Esophagus squamous epithelium (tissue), 5 donors: ENCODE measurements around the gene TMEM132E. TPM values are rescaled to one million over a fixed set of nuclear protein-coding genes. Genes with fewer than 3 reads are reported as not detected.

Experiments
- DNase-seq: peaks from one replicate; lab custom pipeline; 2025; lab: John Stamatoyannopoulos, UW
- H3K27ac ChIP-seq, 4 donors: fragments of 200-600 bp; sonication (generic); one replicate each; pipeline ENCODE4 v1.5.1; 2016 to 2019; ENCODE audit warnings: mild to moderate bottlenecking in 1 of 4
- H3K27me3 ChIP-seq, 4 donors: fragments of 200-600 bp; sonication (generic); 1 replicate in 3 of 4; 2 replicates in 1 of 4; pipeline versions ENCODE4 v1.5.1 to v1.6.0; 2017 to 2021; ENCODE audit warnings: antibody characterized with exemption in 1 of 4
- H3K36me3 ChIP-seq, 3 donors: fragments of 200-600 bp; sonication (generic); one replicate each; pipeline ENCODE4 v1.5.1; 2016 to 2019
- H3K4me1 ChIP-seq, 3 donors: fragments of 200-600 bp; sonication (generic); one replicate each; pipeline ENCODE4 v1.5.1; 2017 to 2019
- H3K4me3 ChIP-seq, 4 donors: fragments of 200-600 bp; sonication (generic); 1 replicate in 3 of 4; 2 replicates in 1 of 4; pipeline ENCODE4 v1.5.1; 2016 to 2019; ENCODE audit warnings: mild to moderate bottlenecking in 2 of 4, moderate library complexity in 1 of 4
- H3K9me3 ChIP-seq, 3 donors: fragments of 200-600 bp; sonication (generic); one replicate each; pipeline ENCODE4 v1.5.1; 2016 to 2019
- POLR2A ChIP-seq, 4 donors: fragments of 450-650 bp; IDR thresholded peaks; one replicate each; pipeline ENCODE4 v1.6.1; 2017; ENCODE audit warnings: antibody characterized with exemption in 4 of 4, mild to moderate bottlenecking in 4 of 4, moderate library complexity in 3 of 4
- WGBS, 2 donors: methylation state at CpG; one replicate each; pipeline ENCODE4 v1.1.5; 2018; 5-methylcytosine and 5-hydroxymethylcytosine counted together
- intact Hi-C: fragments of 100-400 bp; cut with DNase I; formaldehyde crosslinking; loops from one replicate; pipeline ENCODE4 v1.15.0; 2022
- total RNA-seq, 4 donors: library from RNA; depleted of rRNA; stranded (reverse); fragments of >200 nt; gene quantifications; one replicate each; pipeline ENCODE4 v1.1.0, GENCODE V29; 2016
- TF ChIP-seq, protein P1 (sequence below), 6 experiments: fragments of 450-650 bp in 4 of 6; fragments of 200-600 bp in 2 of 6; sonication (generic) in 2 of 6; IDR thresholded peaks; one replicate each; pipeline ENCODE4 v1.5.1; 2016 to 2019; ENCODE audit warnings: antibody characterized with exemption in 6 of 6, mild to moderate bottlenecking in 4 of 6, moderate library complexity in 4 of 6
- donor health status: DM: yes; HTN: yes; CAD: no.

TMEM132E gene
- total RNA-seq, 4 donors from 2014 or later, result 0.19 TPM; not detected in 3

DNA sequence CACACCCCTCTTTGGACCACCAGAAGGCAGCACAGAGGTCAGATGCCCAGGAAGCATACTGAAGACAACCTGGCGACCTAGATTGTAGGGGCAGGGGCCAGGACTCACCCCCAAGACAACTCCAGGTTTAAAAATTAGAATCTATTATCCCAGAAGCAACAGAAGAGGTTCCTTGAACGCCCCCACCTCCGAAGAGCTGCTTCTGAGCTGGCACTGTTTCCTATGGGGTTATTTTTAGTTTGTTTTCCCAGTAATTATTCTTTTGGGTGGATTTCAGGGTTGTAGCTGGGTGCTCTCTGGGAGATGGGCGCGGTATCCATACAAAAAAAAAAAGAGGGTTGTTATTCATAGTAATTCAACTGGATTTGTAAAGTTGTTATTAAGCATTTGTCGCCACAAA lies 10.4 kb upstream of the TMEM132E start:
- H3K9me3 ChIP-seq, result no peaks in the 10 kb centered on the region
- DNase-seq, result no peak
- H3K36me3 ChIP-seq, result no peaks in the 10 kb centered on the region
- no peak overlapping the region for H3K4me3 ChIP-seq
- H3K27me3 ChIP-seq, result peaks cover 0 to 88% (median 0%) of the 10 kb centered on the region in 4 donors
- H3K4me1 ChIP-seq, result no peaks in the 10 kb centered on the region
- intact Hi-C loops, result no loop called here
- no peak for TF ChIP-seq POLR2A (IDR thresholded peaks at IDR 0.05)
- TF ChIP-seq, protein P1, sequence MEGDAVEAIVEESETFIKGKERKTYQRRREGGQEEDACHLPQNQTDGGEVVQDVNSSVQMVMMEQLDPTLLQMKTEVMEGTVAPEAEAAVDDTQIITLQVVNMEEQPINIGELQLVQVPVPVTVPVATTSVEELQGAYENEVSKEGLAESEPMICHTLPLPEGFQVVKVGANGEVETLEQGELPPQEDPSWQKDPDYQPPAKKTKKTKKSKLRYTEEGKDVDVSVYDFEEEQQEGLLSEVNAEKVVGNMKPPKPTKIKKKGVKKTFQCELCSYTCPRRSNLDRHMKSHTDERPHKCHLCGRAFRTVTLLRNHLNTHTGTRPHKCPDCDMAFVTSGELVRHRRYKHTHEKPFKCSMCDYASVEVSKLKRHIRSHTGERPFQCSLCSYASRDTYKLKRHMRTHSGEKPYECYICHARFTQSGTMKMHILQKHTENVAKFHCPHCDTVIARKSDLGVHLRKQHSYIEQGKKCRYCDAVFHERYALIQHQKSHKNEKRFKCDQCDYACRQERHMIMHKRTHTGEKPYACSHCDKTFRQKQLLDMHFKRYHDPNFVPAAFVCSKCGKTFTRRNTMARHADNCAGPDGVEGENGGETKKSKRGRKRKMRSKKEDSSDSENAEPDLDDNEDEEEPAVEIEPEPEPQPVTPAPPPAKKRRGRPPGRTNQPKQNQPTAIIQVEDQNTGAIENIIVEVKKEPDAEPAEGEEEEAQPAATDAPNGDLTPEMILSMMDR (IDR thresholded peaks at IDR 0.05), result no peak
- 60% methylated on average over 6 of the region's 6 CpGs for WGBS, 2 donors
- H3K27ac ChIP-seq, result no peak overlapping the region

DNA sequence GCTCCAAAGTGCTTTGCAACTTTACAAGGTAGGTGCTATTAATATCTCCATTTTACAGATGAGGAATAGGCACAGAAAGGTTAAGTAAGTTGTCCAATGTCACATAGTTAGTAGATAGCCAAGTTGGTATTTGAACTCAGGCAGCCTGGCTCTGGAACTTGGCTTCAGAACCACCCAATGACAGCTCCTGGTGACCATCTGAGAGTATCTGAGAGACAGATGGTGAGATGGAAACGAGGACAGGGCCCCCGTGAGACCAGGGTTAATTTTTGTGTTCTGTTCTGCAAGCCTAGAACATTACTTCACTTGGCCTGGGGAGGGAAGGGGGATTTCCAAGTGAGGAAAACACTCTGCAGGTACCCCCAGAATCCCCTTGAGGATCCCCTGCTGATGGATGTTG lies 9.8 kb upstream of the TMEM132E start:
- H3K27me3 ChIP-seq, result peaks cover 0 to 88% (median 0%) of the 10 kb centered on the region in 4 donors
- no peak overlapping the region for H3K4me3 ChIP-seq
- DNase-seq, result no peak
- no peak overlapping the region for H3K27ac ChIP-seq
- no peaks in the 10 kb centered on the region for H3K4me1 ChIP-seq
- no peaks in the 10 kb centered on the region for H3K36me3 ChIP-seq
- no peak for TF ChIP-seq POLR2A (IDR thresholded peaks at IDR 0.05)
- TF ChIP-seq, protein P1 (IDR thresholded peaks at IDR 0.05), result no peak
- no peaks in the 10 kb centered on the region for H3K9me3 ChIP-seq
- intact Hi-C loops, result no loop called here
- 52% methylated on average over 2 of the region's 2 CpGs; no CpG with 5 or more reads in 1 of the 2 donors for WGBS, 2 donors

DNA sequence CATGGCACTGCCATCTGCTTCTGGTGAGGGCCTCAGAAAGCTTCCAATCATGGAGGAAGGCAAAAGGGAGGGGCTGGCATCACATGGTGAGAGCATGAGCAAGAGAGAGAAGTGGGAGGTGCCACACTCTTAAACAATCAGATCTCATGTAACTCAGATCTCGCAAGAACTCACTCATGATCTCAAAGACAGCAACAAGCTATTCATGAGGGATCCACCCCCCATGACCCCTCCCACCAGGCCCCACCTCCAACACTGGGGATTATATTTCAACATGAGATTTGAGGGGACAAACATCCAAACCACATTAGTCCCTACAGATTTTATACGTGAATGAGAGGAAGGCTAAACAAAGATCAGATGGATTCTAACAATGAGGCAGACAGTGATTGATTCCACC lies 8.9 kb upstream of the TMEM132E start:
- peaks cover 0 to 88% (median 0%) of the 10 kb centered on the region in 4 donors for H3K27me3 ChIP-seq
- H3K4me3 ChIP-seq, result no peak overlapping the region
- no peaks in the 10 kb centered on the region for H3K4me1 ChIP-seq
- 17 to 24% methylated on average over 2 of the region's 2 CpGs for WGBS, 2 donors
- intact Hi-C loops, result no loop called here
- no peak for TF ChIP-seq POLR2A (IDR thresholded peaks at IDR 0.05)
- TF ChIP-seq, protein P1 (IDR thresholded peaks at IDR 0.05), result no peak
- H3K27ac ChIP-seq, result no peak overlapping the region
- no peak for DNase-seq
- no peaks in the 10 kb centered on the region for H3K9me3 ChIP-seq
- H3K36me3 ChIP-seq, result no peaks in the 10 kb centered on the region

DNA sequence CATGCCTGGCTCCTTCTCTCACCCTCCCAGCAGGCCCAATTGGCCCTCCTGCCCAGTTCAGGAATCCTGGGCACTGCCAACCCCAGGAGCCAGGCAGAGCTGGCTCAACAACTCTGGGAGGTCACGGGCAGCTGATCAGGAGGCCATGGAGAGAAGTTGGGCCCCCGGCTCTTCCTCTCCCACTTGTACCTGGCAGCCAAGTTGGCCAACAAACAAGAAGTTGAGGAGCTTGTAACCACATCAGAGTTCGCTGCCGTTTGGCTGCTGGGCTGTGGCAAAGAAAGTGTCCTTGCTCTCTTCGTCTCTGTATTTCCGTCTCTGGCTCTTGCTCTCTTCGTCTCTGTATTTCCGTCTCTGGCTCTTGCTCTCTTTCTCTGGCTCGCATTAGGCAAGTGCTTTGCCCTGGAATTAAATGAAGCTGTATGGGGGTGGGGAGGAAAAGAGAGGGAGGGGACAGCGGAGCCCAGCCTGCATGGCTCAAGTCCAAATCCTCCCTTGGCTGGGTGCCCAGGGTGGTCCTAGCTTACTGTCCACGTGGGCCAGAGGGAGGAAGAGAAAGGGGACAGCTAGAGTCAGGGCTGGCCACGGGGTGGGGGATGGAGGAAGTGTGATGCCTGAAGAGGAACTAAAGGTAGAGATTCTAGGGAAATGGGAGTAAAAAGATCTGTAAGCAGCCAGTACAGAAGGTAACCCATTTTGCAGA lies 7.8 kb upstream of the TMEM132E start:
- Histone ChIP-seq H3K36me3 (no peaks in the 10 kb centered on the region), H3K27me3 (peaks cover 0 to 96% (median 2%) of the 10 kb centered on the region in 4 donors), H3K9me3 (no peaks in the 10 kb centered on the region), H3K4me1 (no peaks in the 10 kb centered on the region), H3K4me3 (no peak overlapping the region), H3K27ac (no peak overlapping the region)
- intact Hi-C loops, result no loop called here
- WGBS, 2 donors, result 48 to 49% methylated on average over 11 to 12 of the region's 12 CpGs
- TF ChIP-seq, protein P1 (IDR thresholded peaks at IDR 0.05), result no peak
- TF ChIP-seq POLR2A (IDR thresholded peaks at IDR 0.05), result no peak
- no peak for DNase-seq

DNA sequence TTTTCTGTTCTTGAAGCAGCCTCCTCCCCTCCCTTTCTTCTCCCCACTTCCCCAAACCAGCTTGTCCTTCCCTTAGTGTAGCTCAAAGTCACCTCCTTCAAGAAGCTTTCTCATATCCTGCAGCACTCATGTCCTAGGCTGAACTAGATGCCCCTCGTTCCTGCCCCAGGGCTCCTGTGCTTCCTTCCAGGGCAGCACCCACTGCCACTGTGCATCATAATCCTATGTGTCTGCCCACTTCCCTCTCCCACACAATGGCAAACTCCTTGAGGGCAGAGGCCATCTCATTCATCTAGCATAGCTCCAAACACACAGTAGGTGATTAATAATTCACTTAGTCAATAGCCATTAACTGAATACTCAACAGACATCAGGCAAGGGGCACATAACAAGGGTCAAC lies 6.9 kb upstream of the TMEM132E start:
- intact Hi-C loops, result no loop called here
- 42 to 62% methylated on average over 1 of the region's 1 CpG for WGBS, 2 donors
- peaks cover 0 to 96% (median 2%) of the 10 kb centered on the region in 4 donors for H3K27me3 ChIP-seq

More for the DNA sequence above, 6.9 kb upstream of the TMEM132E start:
- Histone ChIP-seq H3K9me3 (no peaks in the 10 kb centered on the region), H3K4me3 (no peak overlapping the region), H3K27ac (no peak overlapping the region), H3K36me3 (no peaks in the 10 kb centered on the region), H3K4me1 (no peaks in the 10 kb centered on the region)
- no peak for DNase-seq
- no peak for TF ChIP-seq POLR2A (IDR thresholded peaks at IDR 0.05)
- TF ChIP-seq, protein P1 (IDR thresholded peaks at IDR 0.05), result no peak
